Ascending aorta (tissue), 2 donors: ENCODE results near the gene OR1M1. TPM values are rescaled to one million over a fixed set of nuclear protein-coding genes. Genes with fewer than 3 reads are reported as not detected.

Experiments
- DNase-seq, 2 donors: peaks; one replicate each; pipeline ENCODE4 v3.0.0-alpha.2; 2019; ENCODE audit warnings: low spot score in 2 of 2
- H3K27ac ChIP-seq, 2 donors: fragments of 200-600 bp; sonication (generic); one replicate each; pipeline ENCODE4 v1.5.1; 2016 to 2017; ENCODE audit warnings: mild to moderate bottlenecking in 1 of 2
- H3K27me3 ChIP-seq: fragments of 200-600 bp; sonication (generic); one replicate; pipeline ENCODE4 v1.5.1; 2017
- H3K36me3 ChIP-seq, 2 donors: fragments of 200-600 bp; sonication (generic); one replicate each; pipeline ENCODE4 v1.5.1; 2016
- H3K4me1 ChIP-seq, 2 donors: fragments of 200-600 bp; sonication (generic); one replicate each; pipeline ENCODE4 v1.5.1; 2016 to 2017; ENCODE audit warnings: mild to moderate bottlenecking in 1 of 2
- H3K4me3 ChIP-seq, 2 donors: fragments of 200-600 bp; sonication (generic); one replicate each; pipeline ENCODE4 v1.5.1; 2016 to 2017; ENCODE audit warnings: mild to moderate bottlenecking in 1 of 2
- H3K9me3 ChIP-seq, 2 donors: fragments of 200-600 bp; sonication (generic); one replicate each; pipeline ENCODE4 v1.5.1; 2016
- intact Hi-C: fragments of 100-400 bp; cut with DNase I; formaldehyde crosslinking; loops from one replicate; pipeline ENCODE4 v1.15.1; 2023
- total RNA-seq: library from RNA; depleted of rRNA; stranded (reverse); fragments of >200 nt; gene quantifications from one replicate; pipeline ENCODE4 v1.1.0, GENCODE V29; 2016
- TF ChIP-seq, protein P1 (sequence below), 3 experiments: fragments of 200-600 bp in 2 of 3; fragments of 450-650 bp in 1 of 3; sonication (generic) in 2 of 3; IDR thresholded peaks; one replicate each; pipeline ENCODE4 v1.5.1; 2016 to 2019; ENCODE audit warnings: antibody characterized with exemption in 3 of 3, mild to moderate bottlenecking in 1 of 3, moderate library complexity in 1 of 3

The OR1M1 gene
- total RNA-seq, 1 donor from 2014 or later = not detected

DNA sequence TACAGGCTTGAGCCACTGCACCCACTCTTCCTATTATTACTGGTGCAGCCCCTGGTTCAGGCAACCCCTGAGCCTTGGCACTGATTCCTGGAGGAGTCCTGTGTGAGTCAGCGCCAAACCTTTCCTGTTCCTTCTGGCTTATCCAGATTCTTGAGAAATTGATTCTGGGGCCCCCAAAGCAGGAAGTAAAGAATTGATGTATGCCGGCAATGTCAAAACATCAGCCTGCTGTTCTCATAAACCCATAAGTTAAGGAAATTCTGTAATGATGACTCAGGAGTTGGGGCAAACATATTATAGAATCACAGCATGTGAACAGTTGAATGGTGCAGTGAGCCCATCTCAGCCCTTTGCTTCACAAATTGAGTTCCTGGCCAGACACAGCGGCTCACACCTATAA is 41.3 kb downstream of the OR1M1 start:
- Histone ChIP-seq H3K27me3 (no peaks in the 10 kb centered on the region), H3K27ac (no peak overlapping the region), H3K36me3 (no peaks in the 10 kb centered on the region), H3K9me3 (no peaks in the 10 kb centered on the region), H3K4me3 (no peak overlapping the region), H3K4me1 (no peaks in the 10 kb centered on the region)
- DNase-seq = no peak
- intact Hi-C loops = no loop called here
- TF ChIP-seq, protein P1, sequence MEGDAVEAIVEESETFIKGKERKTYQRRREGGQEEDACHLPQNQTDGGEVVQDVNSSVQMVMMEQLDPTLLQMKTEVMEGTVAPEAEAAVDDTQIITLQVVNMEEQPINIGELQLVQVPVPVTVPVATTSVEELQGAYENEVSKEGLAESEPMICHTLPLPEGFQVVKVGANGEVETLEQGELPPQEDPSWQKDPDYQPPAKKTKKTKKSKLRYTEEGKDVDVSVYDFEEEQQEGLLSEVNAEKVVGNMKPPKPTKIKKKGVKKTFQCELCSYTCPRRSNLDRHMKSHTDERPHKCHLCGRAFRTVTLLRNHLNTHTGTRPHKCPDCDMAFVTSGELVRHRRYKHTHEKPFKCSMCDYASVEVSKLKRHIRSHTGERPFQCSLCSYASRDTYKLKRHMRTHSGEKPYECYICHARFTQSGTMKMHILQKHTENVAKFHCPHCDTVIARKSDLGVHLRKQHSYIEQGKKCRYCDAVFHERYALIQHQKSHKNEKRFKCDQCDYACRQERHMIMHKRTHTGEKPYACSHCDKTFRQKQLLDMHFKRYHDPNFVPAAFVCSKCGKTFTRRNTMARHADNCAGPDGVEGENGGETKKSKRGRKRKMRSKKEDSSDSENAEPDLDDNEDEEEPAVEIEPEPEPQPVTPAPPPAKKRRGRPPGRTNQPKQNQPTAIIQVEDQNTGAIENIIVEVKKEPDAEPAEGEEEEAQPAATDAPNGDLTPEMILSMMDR (IDR thresholded peaks at IDR 0.05) = no peak

DNA sequence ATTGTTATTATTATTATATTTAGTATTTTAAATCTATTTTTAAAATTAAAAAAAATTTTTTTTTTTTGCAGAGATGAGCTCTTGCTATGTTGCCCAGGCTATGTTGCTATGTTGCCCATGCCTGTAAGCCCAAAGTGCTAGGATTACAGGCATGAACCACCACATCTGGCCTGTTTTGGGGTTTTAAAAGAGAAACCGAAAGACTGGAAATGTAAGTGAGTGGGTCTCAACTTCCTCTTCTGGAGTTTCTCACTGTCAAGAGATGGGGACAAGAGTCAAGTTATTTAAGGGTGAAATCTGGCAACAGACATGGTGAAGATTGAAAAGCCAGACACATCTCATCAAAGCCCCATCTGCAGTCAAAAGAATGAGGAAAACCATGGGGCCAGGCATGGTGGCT is 44.1 kb downstream of the OR1M1 start:
- no peaks in the 10 kb centered on the region for H3K27me3 ChIP-seq
- TF ChIP-seq, protein P1 (IDR thresholded peaks at IDR 0.05) = no peak
- no peak for DNase-seq
- H3K27ac ChIP-seq = no peak overlapping the region
- H3K36me3 ChIP-seq = no peaks in the 10 kb centered on the region
- no peaks in the 10 kb centered on the region for H3K4me1 ChIP-seq
- intact Hi-C loops = no loop called here
- no peak overlapping the region for H3K4me3 ChIP-seq
- no peaks in the 10 kb centered on the region for H3K9me3 ChIP-seq

DNA sequence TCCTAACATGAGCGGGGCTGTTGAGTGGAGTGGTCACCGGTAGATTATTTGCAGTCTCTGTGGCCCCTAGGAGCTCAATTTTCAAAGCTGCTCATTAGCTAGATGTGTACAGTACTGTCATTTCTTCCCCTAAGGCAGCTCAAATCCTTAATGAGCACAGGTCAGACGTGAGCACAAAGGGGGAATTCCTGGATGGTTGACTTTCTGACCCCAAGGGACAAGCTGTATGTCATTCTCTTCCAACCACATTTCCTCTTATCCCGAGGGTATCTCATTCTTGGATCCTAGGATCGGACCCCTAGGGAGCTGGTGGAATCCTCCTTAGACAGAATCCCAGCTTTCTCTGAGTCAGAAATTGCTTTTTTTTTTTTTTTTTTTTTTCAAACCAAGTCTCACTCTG is 45.6 kb downstream of the OR1M1 start:
- no peaks in the 10 kb centered on the region for H3K4me1 ChIP-seq
- no peaks in the 10 kb centered on the region for H3K9me3 ChIP-seq
- H3K27me3 ChIP-seq = no peaks in the 10 kb centered on the region
- no peak overlapping the region for H3K27ac ChIP-seq
- H3K4me3 ChIP-seq = no peak overlapping the region
- intact Hi-C loops = no loop called here
- no peak for DNase-seq
- TF ChIP-seq, protein P1 (IDR thresholded peaks at IDR 0.05) = no peak
- no peaks in the 10 kb centered on the region for H3K36me3 ChIP-seq

DNA sequence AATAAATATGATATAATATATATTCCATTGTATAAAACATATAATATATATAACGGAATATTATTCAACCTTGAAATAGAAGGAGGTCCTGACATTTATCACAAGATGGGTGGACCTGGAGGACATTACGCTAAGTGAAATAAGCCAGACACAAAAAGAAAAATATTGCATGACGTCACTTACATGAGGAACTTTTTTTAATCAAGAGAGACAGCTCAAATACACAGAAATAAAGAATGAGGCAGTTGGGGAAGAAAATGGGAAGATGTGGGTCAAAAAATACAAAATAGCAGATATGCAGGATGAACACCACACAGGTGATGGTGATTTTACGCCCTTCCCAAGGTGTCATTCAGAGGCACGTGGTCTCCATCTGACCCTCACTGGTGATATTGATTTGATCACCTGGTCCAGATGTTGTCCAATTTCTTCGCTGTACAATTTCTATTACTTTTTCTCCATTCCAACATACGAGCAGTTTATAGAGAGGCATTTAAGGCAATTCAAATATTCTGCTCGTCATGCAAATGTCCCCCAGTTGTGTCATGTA is 52.8 kb downstream of the OR1M1 start:
- intact Hi-C loops = loop anchor here (2.0 to 5.0 kb wide), 3 partner anchors 307 to 888 kb away; partner anchors contain the start of genes MBD3L1 and ZNF558

DNA sequence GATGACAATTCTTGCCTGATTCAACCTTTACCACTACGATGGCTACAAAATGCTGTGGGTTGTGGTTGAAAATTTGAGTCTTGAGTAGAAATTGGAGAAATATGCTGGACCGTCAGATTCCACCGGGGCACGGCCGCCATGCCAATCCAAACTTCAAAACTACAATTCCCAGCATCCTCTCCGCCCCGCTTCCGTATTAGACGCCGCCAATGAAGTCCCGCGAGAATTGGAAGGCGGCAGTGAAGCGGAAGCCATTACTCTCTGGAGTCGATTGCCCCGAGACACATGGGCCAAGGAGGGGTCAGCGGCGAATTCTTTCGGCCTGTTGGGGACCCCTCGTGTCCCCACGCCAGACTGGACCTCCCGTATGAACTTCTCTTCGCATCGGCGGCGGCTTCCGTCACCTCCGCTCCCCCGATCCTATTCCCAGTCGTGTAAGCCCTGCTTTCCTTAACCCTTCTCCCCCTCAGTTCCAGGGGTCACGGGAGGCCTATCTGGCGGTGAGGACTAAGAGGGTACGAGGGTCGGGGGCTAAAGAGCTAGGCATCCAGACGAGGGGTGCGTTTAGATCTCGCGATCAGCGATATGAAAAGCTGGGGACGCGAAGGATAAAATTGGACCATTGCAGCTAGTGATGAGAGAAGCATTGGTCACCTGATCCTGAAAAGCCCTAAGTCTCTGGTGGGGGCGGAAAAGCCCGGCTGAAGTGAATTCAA is 53.5 kb downstream of the OR1M1 start, which contains the start of gene ZNF317:
Gene ZNF317 (plus strand): TSS at position 239 of the 716 bp plus-strand sequence. CDS start 15,620 bp downstream, outside the sequence.
- no peaks in the 10 kb centered on the region for H3K27me3 ChIP-seq
- H3K27ac ChIP-seq = peak within 1 kb of the TSS; percentile 77 to 79
- H3K4me1 ChIP-seq = peaks cover 0 to 12% of the 10 kb centered on the region in 2 donors
- intact Hi-C loops = loop anchor here (2.0 to 5.0 kb wide), 2 partner anchors 308 to 652 kb away; partner anchors contain the start of genes MBD3L1 and ZNF558
- peaks cover 0 to 6% of the 10 kb centered on the region in 2 donors for H3K36me3 ChIP-seq
- TF ChIP-seq, protein P1 (IDR thresholded peaks at IDR 0.05) = no peak
- H3K4me3 ChIP-seq = peak within 1 kb of the TSS; percentile 70 to 71
- peaks cover 0 to 19% of the 10 kb centered on the region in 2 donors for H3K9me3 ChIP-seq
- DNase-seq = peak; percentile 87 to 98

More for the DNA sequence above, 52.8 kb downstream of the OR1M1 start:
- Histone ChIP-seq H3K27ac (peak overlapping the region; percentile 77 to 79), H3K9me3 (peaks cover 0 to 12% of the 10 kb centered on the region in 2 donors), H3K4me3 (peak overlapping the region; percentile 70 to 71), H3K27me3 (no peaks in the 10 kb centered on the region), H3K4me1 (peaks cover 0 to 12% of the 10 kb centered on the region in 2 donors), H3K36me3 (peaks cover 0 to 1% of the 10 kb centered on the region in 2 donors)
- TF ChIP-seq, protein P1 (IDR thresholded peaks at IDR 0.05) = no peak
- DNase-seq = no peak
